Nucleus accumbens (tissue), 56 donors: ENCODE data around the gene TNIK.
"Not testable (repeated sequence)": the region's sequence is repeated elsewhere in the genome, so short reads cannot be mapped to it uniquely, and the experiment has no call there.

Experiments used
- DNase-seq, 56 donors: peaks; one replicate each; lab custom pipeline; 2025; lab: John Stamatoyannopoulos, UW

TNIK gene

DNA sequence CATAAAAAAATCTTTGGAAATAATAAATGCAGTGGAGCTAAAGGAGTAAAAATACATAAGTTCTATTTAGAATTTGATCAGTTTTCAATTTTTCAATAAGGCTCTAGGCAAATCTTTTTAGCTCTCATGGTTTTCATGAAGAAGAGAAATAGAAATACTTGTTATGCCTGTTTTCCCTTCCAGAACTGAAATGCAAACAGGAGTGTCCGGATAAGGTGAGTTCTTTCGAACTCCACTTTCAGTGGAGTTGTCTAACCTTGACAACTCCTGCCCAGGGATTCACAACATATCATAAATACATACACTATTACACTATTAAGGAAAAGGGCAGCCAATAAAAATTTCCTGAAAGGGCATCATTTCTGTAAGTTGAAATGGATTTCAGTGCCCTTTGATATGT is 217.3 kb downstream of the TNIK start:
- no peak for DNase-seq

DNA sequence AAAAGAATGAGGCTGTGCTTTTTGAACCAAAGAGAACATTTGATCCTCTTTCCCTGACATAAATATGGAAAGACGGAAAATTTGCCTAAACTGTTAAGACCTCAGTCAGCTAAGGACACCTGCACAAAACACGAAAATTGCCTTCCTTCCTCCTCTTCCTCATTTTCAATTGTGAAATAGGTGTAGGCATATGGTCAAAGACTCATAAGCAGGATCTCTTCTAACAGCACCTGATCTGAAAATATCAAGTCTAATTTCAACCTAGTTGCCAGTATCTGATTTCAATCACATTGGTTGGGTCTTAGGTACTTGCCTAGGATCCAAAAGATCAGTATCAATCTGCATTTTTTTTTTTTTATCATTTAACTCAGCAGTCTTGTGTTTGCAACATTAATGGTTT is 218.0 kb downstream of the TNIK start:
- no peak for DNase-seq

DNA sequence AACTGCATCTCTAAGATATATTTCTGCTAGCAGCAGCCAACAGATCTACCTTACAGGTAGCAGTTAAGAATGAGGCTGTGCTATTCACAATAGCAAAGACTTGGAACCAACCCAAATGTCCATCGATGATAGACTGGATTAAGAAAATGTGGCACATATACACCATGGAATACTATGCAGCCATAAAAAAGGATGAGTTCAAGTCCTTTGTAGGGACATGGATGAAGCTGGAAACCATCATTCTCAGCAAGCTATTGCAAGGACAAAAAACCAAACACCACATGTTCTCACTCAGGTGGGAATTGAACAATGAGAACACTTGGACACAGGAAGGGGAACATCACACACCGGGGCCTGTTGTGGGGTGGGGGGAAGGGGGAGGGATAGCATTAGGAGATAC is 218.6 kb downstream of the TNIK start:
- not testable (repeated sequence) for DNase-seq

DNA sequence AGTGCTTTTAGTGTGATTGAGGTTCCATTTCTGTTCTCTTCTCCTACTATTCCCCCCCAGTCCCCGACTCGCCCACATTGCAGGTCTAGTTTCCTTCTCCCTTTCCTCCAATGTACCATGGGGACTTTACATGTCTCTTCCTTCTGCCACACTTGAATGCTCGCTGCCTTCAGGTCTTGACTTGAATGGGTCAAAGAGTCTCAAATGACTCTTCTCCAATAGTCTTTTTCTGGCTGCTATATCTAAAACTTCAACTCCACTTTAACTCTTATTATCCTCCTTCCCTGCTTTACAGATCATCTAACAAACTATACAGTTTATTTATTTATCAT is 219.7 kb downstream of the TNIK start:
- no peak for DNase-seq

DNA sequence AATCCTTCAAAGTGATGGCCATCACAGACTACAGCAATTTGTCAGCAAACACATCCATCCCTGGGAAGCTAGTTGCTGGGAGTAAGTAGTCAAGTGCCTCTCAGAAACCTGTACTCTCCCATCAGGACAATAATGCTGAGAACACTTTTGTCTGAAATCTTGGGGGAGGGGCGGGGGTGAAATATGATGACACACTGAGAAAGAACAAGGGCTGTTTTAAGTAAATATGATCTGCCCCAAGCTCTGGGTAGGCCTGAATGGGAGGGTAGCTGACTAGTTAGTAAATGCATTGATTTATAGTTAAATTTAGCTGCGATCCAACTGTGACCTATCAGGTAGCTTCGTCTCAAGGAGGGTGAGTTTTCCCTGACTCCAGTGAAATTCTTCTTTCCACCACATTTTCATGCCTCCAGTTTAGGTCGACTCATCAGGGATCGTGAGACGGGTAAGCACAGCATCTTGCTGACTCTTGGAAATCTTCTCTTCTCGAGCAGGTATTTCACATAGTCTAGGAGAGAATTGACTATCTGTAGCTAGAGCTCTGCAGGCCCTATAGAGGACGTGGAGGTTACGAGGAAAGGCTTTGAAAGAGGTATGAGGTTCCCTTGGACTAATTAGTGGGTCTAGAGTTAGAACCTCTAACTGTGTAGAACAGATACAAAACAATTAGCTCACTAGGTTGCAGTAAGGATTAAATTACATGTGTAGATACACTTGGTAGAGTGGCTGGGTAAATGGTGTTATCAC is 220.3 kb downstream of the TNIK start:
- DNase-seq, result no peak

DNA sequence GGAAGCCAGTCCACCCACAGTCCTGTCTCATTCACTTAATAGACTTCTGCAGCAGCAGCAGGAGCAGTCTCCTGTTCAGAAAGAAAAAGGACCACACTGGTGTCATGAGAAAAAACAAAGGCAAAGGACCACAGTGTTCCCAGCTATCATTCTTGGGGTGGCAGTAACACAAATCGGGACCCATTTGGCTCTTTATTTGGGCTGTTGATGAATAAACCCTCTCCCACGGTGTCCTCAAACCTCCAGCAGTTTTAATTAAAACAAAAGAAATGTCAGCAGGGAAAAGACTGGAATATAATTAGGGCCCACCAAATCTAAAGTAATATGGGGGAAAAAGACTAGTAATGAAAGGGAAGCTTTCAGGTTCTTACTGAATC is 223.2 kb downstream of the TNIK start:
- peak in 4 of 56 donors; percentile 18 to 30 (median 27) for DNase-seq

DNA sequence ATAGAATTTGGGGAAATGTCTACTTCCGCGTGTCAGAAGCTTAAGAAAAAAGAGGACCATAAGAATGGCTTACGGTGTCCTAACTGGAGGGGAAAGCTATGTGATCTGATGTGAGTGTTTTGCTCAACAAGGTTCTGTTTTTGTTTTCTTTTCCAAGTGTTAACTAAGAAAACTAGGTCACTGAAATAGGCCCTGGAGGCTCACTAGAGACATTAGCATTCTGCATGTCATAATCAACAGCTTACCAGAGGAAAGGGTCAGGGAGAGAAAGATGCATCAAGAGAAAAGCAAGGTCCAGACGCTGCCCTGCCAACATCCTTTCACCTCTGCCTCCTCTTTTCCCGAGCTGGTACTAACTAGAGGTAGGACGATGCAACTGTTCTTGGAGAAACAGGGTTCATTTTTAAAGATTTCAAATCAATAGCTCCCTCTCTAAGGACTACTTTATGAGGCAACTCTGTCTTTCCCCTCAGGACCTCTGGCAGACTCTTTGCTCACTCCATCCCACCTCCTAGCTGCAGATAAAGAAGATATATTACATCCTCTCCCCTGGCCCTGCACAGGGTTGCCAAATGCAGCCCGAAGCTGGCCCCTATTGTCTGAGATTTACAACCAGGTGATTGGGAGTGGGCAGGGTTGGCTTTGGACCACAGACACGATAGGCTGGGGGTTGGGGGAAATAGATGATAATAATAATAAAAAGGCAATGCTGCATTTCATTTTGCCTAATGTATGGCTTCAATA is 223.8 kb downstream of the TNIK start:
- DNase-seq, result no peak

DNA sequence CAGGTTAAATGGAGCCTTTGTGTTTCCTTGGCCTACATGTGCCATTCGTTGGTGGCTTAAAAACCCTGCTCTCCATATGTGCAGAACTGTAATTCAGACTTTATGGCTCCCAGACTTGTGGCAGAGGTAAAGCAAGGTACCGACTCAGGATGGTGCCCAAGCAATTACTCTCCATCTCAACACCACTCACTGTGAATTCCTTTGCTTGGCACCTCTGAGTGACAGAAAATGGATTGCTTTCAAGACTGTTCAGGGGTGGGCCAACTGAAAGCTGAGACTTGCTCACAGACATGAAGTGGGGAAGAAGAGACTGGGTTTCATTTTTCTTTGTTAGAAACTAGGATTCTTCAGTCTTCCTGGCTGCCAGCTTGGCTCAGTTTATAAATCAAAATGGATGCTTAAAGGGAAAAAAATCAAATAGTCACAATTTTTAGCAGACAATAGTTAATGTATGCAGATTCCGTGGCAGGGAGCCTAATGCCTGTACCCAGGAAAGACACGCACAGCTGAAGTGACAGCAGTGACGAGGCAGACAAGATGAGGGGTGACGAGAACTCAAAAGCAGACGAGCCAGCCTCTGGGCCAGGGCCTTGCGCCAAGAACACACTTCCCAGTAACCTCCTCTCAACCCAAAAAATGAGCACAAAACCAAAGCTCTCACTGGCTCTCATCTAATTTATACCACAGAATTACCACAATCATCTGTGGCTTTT is 225.8 kb downstream of the TNIK start:
- peak in 11 of 56 donors; percentile 13 to 58 (median 25) for DNase-seq

DNA sequence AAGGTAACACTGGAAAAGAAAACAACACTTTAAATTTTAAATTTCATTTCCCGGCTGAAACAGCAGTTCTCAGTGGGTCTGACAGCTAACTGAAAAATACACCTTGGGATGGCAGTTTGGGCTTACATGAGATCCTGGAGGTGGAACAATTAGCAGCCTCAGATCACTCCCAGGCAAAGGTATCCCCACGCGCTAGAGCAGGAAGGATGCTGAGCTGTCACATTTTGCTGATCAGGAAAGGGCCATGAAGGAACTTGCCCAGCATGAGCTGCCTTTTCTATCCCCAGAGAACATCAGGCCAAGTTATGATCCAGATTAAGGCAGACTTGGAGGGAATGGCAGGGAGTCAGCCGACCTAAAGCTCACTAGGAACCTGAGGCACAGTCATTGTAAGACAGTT is 228.8 kb downstream of the TNIK start:
- DNase-seq, result peak in 1 of 56 donors; percentile 8

DNA sequence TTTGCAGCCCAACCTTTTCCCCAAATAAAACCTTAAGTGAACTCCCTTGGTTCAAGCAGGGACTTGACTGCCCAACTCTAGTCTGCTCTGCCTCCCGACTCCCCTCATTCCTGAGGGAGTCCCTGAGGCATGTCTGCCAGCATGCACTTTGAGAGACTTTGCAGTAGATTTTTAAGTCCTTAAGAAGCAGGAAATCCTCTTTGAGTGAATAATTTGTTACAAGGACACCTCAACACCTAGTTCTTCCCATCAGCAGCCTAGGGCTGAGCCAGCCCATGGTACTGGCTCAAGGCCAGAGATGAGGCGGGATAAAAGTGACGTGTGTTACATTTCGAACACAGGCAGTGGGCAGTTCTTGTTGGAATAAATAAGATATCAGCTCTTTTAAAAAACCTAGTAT is 229.3 kb downstream of the TNIK start:
- DNase-seq, result peak in 3 of 56 donors; percentile 3 to 28 (median 16)

DNA sequence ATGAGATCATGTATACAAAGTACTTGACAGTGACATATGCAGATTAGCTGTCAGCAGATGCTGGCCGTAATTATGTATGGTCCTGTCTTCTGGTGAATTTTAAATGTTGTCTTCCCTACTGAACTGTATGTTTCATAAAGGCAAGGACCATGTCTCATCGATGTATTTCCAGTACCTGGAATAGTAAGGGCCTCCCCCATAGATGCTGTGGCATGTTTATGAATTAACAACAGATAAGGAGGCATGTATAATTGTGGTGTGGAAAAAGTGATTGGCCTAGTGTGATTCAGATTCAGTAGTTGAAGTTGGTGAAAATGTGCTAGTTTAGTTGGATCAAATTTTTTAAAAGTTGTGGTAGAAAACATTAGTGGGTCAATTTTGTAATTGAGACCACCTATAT is 231.0 kb downstream of the TNIK start:
- DNase-seq, result no peak

DNA sequence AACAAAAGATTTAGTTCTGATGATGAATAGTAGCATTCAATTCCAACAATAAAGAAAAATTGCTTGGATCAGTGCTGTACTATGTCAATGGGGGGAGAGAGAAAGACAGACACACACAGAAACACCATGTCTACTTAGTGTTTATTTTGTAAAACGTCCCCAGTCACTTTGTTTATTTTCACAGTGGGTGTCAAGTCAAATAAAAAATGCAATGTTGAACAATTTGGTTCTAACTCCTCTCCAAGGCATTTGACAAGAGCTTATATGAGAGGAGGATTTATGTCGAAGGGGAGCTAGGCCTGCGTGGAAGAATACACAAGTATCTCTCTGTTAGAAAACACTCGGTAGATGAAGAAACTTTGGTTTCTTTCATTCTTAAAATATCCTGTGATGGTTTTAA is 232.0 kb downstream of the TNIK start:
- no peak for DNase-seq

DNA sequence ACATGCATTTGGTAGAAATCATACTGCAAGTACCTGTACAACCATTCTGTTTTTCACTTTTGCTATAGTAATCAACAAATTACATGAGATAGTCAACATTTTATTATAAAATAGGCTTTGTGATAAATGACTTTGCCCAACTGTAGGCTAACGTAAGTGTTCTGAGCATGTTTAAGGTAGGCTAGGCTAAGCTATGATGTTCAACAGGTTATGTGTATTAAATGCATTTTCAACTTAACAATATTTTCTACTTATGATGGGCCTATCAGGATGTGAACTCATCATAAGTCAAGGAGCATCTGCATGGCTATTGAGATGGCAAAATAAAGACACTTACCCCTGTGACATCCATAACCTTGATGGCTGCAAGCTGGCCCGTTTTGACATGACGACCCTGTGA is 232.4 kb downstream of the TNIK start:
- no peak for DNase-seq

DNA sequence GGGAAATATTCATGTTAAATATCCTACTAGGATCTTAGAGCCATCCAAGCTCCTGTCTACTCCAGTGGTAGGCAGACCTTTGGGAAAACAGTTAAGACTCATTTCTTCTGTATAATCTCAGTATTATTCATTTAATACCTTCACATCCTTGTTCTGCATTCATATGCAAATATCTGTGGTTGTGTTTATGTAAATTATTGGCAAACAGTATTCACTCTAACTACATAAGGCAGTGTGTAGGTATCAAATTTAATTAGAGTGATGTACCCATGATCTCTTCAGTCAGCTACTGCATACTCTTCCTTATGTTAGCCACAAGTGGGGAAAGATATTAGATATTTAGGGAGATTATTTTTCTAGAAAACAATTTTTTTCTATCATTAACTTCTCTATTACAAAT is 232.8 kb downstream of the TNIK start:
- no peak for DNase-seq

DNA sequence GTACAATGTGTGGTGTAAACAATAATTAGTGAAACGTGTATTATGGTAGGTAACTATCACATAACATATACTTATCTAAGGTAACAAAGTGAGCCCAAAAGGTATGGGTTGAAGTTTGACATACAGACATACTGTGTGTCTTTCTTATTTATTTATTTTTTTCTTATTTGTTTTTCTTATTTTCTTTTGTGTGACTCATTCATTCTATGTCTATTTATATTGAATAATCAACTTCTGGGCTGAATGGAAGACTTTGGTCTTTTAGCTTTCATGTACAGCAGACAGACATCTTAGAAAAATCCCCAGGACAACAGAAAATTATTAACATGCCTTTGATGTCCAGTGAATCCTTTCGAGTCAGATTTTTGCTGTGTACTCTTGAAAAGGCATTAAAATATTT is 233.4 kb downstream of the TNIK start:
- DNase-seq, result no peak

DNA sequence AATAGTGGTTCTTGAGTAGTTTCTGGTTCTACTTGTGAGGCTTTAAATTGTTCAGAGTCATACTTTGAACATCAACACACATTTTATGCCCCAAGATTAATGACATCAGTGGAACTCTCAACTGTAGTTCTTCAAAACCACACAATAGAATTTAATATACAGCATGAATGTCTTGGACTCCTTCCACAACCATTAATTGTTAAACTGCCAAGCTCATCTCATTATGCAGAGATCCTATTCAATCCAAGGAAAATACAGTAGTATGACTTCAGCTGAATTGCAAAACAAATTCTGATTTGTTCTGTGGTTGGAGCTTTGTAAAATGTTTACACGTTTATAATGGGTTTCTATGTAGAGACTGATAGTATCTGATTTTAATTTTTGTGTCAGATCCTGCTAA is 234.5 kb downstream of the TNIK start:
- DNase-seq, result no peak

DNA sequence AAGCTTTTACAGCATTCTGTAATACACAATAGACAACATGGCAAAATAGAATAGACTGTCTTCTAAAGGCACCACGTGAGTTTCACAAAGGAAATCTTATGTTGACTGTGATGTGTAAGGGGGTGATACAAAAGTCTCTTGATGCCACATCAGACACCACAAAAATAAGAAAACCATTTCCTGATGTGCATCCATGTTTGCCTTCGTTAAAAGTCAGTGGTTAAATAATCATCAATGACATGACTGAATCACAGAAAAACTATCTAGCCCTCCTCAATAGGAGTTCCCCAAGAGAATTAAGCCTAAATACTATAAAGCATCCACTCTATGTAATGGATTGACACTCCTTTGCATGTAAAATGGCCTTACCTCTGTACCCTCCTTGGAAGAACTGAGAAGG is 235.0 kb downstream of the TNIK start:
- no peak for DNase-seq

DNA sequence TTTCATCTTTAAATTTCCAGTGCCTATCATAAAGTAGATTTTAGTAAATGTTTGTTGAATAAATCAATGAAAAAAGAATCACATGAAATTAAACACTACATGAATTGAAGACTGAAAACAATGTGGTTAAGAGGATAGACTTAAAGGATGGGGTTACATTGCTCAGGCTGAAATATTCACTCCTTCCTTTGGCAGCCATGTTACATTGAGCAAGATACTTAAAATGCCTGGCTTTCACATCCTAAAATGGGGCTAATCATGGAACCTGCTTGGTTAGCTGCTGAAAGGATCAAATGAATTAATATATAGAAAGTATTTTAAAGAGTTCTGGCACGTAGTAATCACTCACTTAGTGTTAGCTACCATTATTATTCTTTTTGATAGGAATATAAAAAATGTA is 236.8 kb downstream of the TNIK start:
- DNase-seq, result no peak

DNA sequence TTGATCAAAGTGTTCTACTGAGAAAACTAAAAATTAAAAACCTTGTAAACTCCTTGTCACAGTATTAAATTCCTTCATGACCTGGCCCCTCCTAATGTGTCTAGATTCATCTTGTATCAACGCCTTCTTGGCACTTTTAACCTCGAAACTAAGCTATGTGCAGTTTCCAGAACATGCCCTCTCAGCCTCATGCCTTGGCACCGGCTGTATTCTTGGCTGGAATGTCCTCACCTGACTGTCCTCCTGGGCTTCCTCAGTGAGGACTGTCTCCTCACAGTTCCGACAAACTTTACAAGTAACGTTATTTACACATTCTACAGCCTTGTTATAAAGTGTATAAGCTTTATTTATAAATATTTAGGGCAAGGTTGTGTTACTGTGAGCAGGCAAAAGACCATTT is 237.2 kb downstream of the TNIK start:
- no peak for DNase-seq

DNA sequence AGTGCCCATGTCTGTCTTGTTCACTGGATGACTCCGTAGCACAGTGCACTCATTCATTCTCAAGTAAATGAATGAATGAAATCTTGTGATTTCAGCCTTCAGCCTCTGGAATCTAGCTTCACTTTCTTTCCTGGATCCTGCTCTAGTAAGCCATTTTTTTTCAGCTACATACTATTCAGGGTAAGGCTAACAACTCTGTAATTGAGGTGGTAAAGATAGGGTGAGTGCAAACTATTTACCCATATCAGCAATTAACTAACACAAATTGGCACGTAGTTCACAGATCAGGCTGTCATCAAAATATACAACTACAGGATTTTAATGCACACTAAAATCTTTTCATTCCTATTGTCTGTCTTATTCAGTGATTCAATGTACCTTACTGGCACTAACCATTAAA is 238.6 kb downstream of the TNIK start:
- DNase-seq, result no peak

DNA sequence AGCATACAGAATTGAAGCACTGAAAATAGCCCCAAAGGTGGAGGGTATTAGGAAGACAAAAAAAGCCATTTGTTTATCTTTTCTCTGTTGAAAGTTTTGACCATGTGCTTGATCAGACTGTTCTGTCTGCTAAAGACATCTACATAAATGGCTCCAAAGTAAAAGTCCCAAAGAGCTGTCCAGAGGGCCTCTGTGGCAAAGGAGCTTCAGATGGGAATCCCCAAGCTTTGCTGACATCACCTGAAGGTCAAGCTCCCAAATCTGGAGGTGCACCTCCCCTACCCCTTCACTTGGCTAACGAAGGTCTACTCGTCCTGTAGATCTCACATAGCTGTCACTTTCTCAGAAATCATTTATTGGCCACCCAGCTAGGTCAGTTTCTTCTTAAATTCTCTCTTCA is 239.1 kb downstream of the TNIK start:
- no peak for DNase-seq

DNA sequence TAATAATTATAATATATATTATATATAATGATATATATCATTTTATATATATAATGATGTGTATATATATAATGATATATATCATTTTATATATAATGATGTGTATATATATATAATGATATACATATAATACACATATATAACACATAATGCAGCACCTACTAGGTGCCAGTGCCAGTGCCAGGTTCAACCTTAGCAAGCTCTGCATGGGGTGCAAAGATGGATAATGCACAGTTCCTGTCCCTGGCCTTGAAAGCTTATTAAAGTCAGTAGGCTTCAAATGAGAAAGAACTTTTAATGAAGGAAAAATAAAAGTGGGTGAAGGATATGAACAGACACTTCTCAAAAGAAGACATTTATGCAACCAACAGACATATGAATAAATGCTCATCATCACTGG is 240.9 kb downstream of the TNIK start:
- no peak for DNase-seq
